ENCODE measurements around the gene TRPC4.
"Not testable (repeated sequence)": the region's sequence is repeated elsewhere in the genome, so short reads cannot be mapped to it uniquely, and the experiment has no call there.

DNA sequence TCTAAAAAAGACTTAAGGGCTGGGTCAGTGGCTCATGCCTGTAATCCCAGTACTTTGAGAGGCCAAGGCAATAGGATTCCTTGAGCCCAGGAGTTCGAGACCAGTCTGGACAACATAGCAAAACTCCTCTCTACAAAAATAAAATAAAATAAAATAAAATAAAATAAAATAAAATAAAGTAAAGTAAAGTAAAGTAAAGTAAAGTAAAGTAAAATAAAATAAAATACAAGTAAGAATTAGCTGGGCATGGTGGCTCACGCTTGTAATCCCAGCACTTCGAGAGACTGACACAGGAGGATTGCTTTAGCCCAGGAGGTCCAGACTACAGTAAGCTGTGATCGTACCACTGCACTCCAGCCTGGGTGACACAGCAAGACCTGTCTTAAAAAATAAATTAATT, 72.8 kb downstream of the TRPC4 start:
- TF ChIP-seq, protein P1, sequence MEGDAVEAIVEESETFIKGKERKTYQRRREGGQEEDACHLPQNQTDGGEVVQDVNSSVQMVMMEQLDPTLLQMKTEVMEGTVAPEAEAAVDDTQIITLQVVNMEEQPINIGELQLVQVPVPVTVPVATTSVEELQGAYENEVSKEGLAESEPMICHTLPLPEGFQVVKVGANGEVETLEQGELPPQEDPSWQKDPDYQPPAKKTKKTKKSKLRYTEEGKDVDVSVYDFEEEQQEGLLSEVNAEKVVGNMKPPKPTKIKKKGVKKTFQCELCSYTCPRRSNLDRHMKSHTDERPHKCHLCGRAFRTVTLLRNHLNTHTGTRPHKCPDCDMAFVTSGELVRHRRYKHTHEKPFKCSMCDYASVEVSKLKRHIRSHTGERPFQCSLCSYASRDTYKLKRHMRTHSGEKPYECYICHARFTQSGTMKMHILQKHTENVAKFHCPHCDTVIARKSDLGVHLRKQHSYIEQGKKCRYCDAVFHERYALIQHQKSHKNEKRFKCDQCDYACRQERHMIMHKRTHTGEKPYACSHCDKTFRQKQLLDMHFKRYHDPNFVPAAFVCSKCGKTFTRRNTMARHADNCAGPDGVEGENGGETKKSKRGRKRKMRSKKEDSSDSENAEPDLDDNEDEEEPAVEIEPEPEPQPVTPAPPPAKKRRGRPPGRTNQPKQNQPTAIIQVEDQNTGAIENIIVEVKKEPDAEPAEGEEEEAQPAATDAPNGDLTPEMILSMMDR (IDR thresholded peaks at IDR 0.05) = not testable (repeated sequence)
- TF ChIP-seq POLR2A (IDR thresholded peaks at IDR 0.05) = not testable (repeated sequence)
